Stimulated activated CD8-positive, alpha-beta memory T cell treated with anti-CD3 and anti-CD28 coated beads, Interleukin-2, amount 100 ng/mL, for 48 hours (primary cell): Measurements from ENCODE around the gene AEBP2.

Experiments used
- DNase-seq, 2 donors: peaks; one replicate each; pipeline ENCODE4 v3.0.0-alpha.2; 2020; ENCODE audit warnings: low read depth in 2 of 2

AEBP2 gene

DNA sequence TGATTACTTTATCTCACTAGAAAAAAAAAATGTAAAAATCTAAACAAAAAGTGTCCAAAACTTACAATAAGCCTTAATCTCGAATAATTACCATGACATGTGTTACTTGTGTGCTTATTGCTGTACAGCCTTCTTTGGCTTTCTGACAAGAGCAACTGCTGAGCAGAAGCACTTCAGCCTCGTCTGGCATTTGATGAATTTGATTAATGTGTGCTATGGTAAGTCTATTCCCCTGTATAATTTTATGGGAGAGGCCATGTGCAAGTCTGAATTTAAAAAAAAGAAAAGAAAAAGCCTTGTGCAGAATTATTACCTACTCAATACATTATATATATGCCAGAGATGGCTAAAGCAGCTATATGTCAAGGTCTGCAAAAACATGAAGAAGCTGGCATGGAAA, 113.9 kb downstream of the AEBP2 start:
- DNase-seq, result no peak

DNA sequence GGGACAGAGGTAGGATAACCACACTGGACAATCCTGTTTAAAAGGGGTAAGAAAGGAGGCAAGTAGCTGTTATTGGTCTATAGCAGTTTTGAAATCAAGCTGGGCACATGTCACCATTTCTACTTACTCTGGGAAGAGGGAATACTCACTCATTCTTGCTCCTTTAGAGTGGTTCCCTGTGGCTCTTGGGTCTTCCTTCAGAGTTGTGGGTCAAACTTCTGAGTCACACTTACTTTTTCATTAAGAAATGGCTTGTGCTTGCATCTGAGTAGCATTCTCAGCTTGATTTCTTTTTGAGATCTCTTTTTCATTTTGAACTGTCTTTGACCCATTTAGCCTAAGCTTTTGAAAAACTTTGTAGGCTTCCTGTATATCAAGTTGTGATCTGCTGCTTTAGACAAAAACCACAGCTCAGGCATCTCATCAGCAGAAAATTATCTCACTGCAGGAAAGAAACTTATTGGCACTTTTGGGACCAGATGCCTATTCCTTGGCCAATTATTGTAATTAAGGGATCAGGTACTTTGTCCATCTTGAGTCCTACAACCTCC, 122.2 kb downstream of the AEBP2 start:
- no peak for DNase-seq
